Stimulated activated CD4-positive, alpha-beta T cell treated with anti-CD3 and anti-CD28 coated beads, Interleukin-1b, Interleukin-23, amount 100 ng/mL, for 1 hour (primary cell): ENCODE results near the gene MPG.
A peak's percentile ranks its signal among the peaks of the same experiment; 100 is the strongest.

Experiments
- DNase-seq, 2 donors: peaks; one replicate each; pipeline ENCODE4 v3.0.0-alpha.2; 2020; ENCODE audit warnings: low read depth in 2 of 2

MPG gene

GRCh38 chr16:83781-84615, 6.0 kb downstream of the MPG start:
- DNase-seq: no peak

- no peak for DNase-seq
Measured at GRCh38 chr16:84718-85406, 6.8 kb downstream of the MPG start.

- no peak for DNase-seq
Measured at GRCh38 chr16:85407-85782, 7.4 kb downstream of the MPG start.

GRCh38 chr16:85865-86264, 7.8 kb downstream of the MPG start:
- DNase-seq: no peak

GRCh38 chr16:86483-86952, 8.5 kb downstream of the MPG start:
- no peak for DNase-seq

GRCh38 chr16:88613-89012, 10.6 kb downstream of the MPG start:
- DNase-seq: no peak

- DNase-seq: no peak
Measured at GRCh38 chr16:89391-90302, 11.6 kb downstream of the MPG start.

- no peak for DNase-seq
Measured at GRCh38 chr16:91484-91883, 13.5 kb downstream of the MPG start.

- no peak for DNase-seq
Measured at GRCh38 chr16:92431-93339, 14.7 kb downstream of the MPG start.

GRCh38 chr16:94918-95265, 16.9 kb downstream of the MPG start:
- no peak for DNase-seq

- DNase-seq: peak; percentile 75 to 77
Measured at GRCh38 chr16:96935-97381, 18.9 kb downstream of the MPG start.

GRCh38 chr16:97822-98221, 19.8 kb downstream of the MPG start:
- no peak for DNase-seq

GRCh38 chr16:100989-101388, 23.0 kb downstream of the MPG start:
- no peak for DNase-seq

- no peak for DNase-seq
Measured at GRCh38 chr16:101586-101985, 23.6 kb downstream of the MPG start.

GRCh38 chr16:102060-102855, 24.2 kb downstream of the MPG start:
- no peak for DNase-seq

- DNase-seq: no peak
Measured at GRCh38 chr16:104355-104754, 26.3 kb downstream of the MPG start.

- DNase-seq: no peak
Measured at GRCh38 chr16:104928-105327, 26.9 kb downstream of the MPG start.

- DNase-seq: no peak
Measured at GRCh38 chr16:105521-105920, 27.5 kb downstream of the MPG start.

GRCh38 chr16:106623-107324, 28.7 kb downstream of the MPG start:
- DNase-seq: peak; percentile 16 to 23
